ENCODE measurements around the gene ALMS1.
"Not testable (repeated sequence)": the region's sequence is repeated elsewhere in the genome, so short reads cannot be mapped to it uniquely, and the experiment has no call there.

The ALMS1 gene

GRCh38 chr2:73640946-73641766, 255.5 kb downstream of the ALMS1 start:
- TF ChIP-seq, protein P1, sequence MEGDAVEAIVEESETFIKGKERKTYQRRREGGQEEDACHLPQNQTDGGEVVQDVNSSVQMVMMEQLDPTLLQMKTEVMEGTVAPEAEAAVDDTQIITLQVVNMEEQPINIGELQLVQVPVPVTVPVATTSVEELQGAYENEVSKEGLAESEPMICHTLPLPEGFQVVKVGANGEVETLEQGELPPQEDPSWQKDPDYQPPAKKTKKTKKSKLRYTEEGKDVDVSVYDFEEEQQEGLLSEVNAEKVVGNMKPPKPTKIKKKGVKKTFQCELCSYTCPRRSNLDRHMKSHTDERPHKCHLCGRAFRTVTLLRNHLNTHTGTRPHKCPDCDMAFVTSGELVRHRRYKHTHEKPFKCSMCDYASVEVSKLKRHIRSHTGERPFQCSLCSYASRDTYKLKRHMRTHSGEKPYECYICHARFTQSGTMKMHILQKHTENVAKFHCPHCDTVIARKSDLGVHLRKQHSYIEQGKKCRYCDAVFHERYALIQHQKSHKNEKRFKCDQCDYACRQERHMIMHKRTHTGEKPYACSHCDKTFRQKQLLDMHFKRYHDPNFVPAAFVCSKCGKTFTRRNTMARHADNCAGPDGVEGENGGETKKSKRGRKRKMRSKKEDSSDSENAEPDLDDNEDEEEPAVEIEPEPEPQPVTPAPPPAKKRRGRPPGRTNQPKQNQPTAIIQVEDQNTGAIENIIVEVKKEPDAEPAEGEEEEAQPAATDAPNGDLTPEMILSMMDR (IDR thresholded peaks at IDR 0.05; ENCODE audit: low read depth, low read length): no peak
- DNase-seq (ENCODE audit: extremely low read depth, low read depth): no peak

DNA sequence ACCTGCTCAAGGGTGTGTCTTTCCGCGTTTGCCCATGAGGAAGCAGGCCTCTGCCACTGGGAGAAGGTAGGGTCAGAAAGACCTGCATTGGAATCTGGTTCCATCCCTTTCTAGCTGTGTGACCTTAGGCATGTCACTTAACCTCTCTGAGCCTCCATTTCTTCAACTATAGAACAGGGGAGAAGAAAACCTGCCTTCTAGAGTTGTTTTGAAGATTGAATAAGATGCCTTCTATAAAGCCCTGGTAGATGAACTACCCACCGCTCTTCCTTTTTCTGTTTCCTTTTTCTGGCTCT, 256.1 kb downstream of the ALMS1 start:
- no peak for DNase-seq (ENCODE audit: extremely low read depth, low read depth)
- TF ChIP-seq, protein P1 (IDR thresholded peaks at IDR 0.05; ENCODE audit: low read depth, low read length): no peak

GRCh38 chr2:73642338-73643018, 256.8 kb downstream of the ALMS1 start, which contains the start of gene NAT8:
NAT8 (minus strand) TSS chr2:73642422; CDS start chr2:73641628, 794 bp downstream.
- no peak for DNase-seq (ENCODE audit: extremely low read depth, low read depth)
- TF ChIP-seq, protein P1 (IDR thresholded peaks at IDR 0.05; ENCODE audit: low read depth, low read length): no peak

DNA sequence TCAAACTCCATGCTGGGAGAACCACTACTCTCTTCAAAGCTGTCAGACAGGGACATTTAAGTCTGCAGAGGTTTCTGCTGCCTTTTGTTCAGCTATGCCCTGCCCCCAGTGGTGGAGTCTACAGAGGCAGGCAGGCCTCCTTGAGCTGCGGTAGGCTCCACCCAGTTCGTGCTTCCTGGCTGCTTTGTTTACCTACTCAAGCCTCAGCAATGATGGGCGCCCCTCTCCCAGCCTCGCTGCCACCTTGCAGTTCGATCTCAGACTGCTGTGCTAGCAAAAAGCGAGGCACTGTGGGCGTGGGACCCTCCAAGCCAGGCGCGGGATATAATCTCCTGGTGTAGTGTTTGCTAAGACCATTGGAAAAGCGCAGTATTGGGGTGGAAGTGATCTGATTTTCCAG, 262.1 kb downstream of the ALMS1 start:
- not testable (repeated sequence) for DNase-seq (ENCODE audit: extremely low read depth, low read depth)

DNA sequence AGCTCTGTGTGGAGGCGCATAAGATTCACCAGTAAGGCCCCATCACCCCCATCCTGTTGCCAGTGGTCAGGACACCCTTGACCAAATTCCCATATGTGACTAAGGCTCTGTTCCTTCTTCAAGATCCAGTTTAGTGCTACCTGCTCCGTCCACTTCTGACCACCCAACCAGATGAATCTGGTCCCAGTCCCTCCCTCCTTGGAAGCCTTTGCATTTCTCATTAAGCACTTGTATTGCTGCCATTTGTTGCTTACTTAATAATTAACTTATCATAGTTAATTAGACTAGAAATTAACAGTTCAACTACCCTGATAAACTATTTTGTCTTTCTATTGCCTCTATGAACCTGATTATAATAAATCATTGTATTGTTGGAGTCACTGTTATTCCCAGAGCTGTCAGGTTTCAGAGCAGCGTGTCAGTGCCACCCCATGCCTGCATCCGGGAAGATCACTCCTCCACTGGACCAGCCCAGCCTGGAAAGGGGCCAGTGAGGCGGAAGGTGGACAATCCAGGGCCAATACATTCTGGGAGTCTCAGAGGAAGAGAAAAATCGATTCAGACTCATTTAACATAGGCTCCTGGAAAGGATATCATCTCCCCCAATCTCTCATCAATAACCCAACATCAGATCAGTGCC, 266.1 kb downstream of the ALMS1 start:
- DNase-seq (ENCODE audit: extremely low read depth, low read depth): no peak
- TF ChIP-seq, protein P1 (IDR thresholded peaks at IDR 0.05; ENCODE audit: low read depth, low read length): no peak

DNA sequence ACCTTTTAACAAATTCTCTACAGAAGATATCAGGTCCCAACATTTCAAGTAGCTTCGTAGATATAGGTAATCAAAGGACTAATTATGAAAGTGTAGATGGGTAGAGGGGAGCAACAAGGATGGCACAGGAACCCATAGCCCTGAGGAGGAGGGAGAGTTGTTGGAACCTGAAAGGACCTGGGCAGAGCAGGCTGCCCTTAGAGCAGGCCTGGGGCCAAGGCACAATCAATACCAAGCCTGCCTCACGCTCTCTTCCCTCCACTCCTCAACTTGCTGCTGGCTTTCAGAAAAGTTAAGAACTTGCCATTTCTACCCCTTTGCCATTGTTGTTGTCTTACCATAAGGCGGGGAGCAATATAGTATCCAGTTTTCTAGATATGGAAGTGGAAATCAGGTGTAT, 266.7 kb downstream of the ALMS1 start:
- TF ChIP-seq, protein P1 (IDR thresholded peaks at IDR 0.05; ENCODE audit: low read depth, low read length): no peak
- DNase-seq (ENCODE audit: extremely low read depth, low read depth): no peak

DNA sequence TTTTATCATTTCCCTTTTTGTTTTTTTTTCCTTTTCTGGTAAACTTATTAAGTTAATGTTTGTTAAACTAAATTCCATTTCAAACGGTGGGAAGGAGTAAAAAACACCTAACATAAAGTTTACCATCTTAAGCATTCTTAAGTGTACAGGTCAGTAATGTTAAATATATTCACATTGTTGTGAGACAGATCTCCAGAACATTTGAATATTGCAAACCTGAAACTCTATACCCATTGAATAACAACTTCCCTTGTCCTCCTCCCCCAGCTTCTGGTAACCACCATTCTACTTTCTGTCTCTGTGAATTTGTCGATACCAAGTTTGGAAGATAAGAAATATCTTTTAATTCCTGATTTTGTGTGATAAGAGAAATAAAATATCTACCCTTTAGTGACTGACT, 268.5 kb downstream of the ALMS1 start:
- no peak for DNase-seq (ENCODE audit: extremely low read depth, low read depth)
- TF ChIP-seq, protein P1 (IDR thresholded peaks at IDR 0.05; ENCODE audit: low read depth, low read length): no peak
